HG03064 (cell line): ENCODE results near the gene ALS2.
"Not testable (repeated sequence)": the region's sequence is repeated elsewhere in the genome, so short reads cannot be mapped to it uniquely, and the experiment has no call there.

ENCODE experiments used
- ATAC-seq: cut with Tn5 transposase; IDR thresholded peaks from one replicate; pipeline ENCODE4 v1.9.1; 2021; ENCODE audit warnings: low read depth; ENCODE audit not compliant: unreplicated experiment

The ALS2 gene

GRCh38 chr2:201780674-201781493 is at the start of gene ALS2:
Gene ALS2 (minus strand): TSS chr2:201780933. CDS start chr2:201768885, 12,048 bp downstream.
- peak; percentile 96 for ATAC-seq

- no peak for ATAC-seq
Measured at GRCh38 chr2:201828220-201828619, 47.5 kb upstream of the ALS2 start.

DNA sequence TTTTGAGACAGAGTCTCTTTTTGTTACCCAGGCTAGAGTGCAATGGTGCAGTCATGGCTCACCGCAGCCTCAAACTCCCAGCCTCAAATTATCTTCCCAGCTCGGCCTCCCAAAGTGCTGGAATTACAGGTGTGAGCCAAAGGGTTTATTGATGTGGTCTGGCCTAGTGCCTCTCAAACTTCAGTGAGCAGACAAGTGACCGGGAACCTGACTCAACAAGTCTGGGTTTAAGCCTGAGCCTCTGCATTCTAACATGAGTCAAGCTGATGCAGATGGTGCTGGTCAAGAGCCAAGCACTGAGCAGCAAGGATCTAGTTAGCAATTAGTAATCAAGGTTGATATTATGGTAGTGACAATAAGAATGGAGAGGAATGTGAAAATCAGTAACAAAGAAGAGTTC is 46.9 kb upstream of the ALS2 start:
- no peak for ATAC-seq

GRCh38 chr2:201824212-201824611 is 43.5 kb upstream of the ALS2 start:
- ATAC-seq, result no peak

DNA sequence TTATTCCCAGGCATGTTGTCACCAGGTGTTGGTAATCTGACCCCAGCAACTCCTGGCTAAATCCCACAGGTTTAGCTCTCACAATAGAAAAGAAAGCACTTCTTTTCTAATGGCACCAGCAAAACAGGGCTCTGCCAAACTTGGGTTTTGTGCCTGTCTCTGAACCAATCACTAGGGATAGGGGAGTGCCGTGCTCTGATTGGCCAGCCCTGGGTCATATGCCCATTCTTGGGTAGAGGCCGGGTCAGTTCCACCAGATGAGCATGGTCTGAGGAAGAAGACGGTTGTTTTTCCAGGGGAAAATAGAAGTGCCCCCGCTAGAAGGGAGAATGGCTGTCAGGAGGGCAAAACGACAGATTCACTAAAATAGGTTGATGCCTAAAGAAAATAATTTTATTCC is 40.3 kb upstream of the ALS2 start:
- no peak for ATAC-seq

DNA sequence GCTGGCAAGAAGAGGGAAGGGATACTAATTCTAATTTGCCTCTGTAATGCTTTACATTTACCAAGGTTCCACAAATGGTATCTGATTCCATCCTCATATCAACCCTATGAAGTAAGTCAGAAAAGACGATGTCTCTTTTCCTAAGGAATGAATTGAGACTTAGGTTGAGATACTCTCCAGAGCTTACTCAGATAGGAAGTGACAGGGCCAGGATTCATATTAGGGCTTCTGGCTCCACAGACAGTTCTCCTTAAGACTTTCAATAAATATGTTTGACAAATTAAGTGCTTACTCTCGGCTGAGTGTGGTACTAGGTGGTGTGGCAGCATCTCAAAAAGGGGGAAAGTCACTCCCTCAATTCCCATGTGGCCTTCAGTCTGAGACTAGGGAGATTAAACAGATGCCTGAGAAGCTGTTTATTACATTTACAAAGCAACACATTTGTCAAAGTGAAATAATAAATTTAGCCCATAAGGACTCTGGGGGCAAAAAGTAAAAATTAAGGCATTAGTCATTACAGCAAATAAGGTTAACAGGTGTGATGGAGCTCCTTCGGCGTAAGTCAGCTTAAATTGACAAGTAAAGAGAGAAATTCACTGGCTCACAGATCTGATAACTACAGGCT is 39.8 kb upstream of the ALS2 start:
- ATAC-seq, result no peak

GRCh38 chr2:201816657-201817575 is 36.2 kb upstream of the ALS2 start:
- ATAC-seq, result no peak

GRCh38 chr2:201813996-201814760 is 33.4 kb upstream of the ALS2 start:
- ATAC-seq, result no peak

- ATAC-seq, result not testable (repeated sequence)
Measured at GRCh38 chr2:201810604-201811003, 29.9 kb upstream of the ALS2 start.

- ATAC-seq, result no peak
Measured at GRCh38 chr2:201809633-201810032, 28.9 kb upstream of the ALS2 start.

GRCh38 chr2:201808027-201808426 is 27.3 kb upstream of the ALS2 start:
- ATAC-seq, result no peak

DNA sequence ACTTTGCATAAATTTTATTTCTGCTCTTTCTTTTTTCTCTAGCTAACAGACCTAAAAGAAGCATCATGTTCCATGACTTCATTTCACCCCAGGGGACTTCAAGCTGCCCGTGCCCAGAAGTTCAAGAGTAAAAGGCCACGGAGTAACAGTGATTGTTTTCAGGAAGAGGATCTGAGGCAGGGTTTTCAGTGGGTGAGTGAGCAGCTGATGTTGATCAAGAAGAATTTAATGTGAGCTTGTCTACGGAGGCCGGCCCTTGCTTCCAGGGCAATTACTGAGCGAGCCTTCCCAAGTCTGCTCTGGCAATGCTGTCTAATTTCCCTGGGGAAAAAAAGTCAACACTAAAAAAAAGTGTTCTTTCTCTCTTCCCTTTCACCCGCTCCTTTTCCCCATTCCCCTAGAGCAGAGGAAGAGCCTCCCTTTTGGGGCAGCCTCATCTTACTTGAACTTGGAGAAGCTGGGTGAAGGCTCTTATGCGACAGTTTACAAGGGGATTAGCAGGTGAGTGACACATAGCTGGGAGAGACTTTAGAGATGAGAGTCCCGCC is 26.8 kb upstream of the ALS2 start:
- ATAC-seq, result no peak

DNA sequence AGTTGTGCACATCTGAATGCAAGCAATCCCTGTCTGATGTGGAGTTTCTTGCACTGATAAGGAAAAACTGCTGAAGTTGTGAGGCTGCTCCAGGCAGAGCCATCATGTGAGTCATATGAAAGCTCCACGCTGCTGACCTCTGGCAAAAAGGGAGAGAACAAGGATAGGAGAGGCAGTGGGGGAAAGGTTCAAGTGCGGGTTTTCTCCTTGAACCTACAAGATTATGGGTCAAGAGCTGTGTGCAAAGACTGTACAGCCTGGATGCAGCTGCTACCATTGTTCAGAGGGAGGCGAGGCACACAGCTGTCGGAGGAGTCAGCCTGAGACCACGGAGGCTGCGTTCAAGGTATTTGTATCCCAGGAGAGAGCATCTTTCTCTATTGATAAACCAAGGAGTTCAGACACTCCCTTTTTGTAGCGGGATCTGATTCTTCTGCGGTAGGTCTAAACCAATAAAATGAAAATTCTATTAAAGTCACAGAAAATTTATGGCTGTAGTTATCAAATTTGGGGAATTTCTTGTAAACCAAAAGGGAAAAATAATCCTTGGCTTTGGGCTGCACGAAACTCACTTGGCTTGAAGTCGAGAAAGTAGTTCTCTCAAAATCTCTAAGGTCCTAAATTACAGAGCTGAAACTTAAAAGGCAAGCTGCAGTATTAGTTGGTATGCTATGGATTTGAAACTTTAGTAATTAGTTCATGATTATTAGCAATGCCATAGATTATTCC is 25.9 kb upstream of the ALS2 start, which contains the start of gene CDK15:
TSS of gene CDK15 (plus strand) at position 96 of the 729 bp plus-strand sequence. CDS start at position 224, 128 bp downstream.
- ATAC-seq, result no peak

DNA sequence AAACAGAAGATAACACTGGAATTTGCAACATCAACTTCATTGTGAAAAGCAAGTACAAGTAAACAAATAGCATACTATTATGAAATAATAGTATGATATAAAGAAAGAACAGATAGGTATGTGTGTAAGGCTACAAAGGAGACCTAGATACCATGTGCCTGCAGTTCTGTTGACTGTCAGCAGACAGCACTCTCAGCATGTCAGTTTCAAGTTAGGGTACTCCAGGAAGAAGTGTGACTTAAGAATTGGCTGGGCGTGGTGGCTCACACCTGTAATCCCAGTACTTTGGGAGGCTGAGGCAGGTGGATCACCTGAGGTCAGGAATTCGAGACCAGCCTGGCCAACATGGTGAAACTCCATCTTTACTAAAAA is 18.2 kb upstream of the ALS2 start:
- not testable (repeated sequence) for ATAC-seq

DNA sequence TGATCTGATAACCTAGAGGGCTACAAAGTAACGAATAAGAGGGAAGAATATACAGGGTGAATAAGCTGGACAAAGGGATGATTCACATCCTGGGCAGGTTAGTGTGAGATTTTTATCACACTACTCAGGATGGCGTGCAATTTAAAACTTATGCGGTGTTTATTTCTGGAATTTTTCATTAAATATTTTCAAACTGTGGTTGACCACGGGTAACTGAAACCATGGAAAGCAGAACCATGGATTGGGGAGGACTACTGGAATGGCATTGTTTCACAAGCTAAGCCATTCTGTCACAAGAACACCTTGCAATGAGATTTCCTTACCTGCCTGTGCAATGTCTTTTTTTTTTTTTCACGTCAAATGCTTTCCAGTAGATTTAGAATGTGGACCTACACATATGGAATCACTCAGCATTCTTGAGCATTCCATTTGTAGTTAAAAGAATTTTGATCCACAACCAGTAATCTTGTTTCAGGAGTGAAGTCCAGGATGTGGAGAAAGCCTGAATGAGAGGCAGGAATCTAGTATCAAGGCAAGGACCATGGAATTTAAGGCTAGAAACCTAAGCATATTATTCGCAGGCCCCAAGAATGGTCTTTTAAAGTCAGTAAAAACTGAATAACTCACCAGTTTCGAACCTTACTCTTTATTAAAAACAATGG is 17.6 kb upstream of the ALS2 start:
- ATAC-seq, result no peak

DNA sequence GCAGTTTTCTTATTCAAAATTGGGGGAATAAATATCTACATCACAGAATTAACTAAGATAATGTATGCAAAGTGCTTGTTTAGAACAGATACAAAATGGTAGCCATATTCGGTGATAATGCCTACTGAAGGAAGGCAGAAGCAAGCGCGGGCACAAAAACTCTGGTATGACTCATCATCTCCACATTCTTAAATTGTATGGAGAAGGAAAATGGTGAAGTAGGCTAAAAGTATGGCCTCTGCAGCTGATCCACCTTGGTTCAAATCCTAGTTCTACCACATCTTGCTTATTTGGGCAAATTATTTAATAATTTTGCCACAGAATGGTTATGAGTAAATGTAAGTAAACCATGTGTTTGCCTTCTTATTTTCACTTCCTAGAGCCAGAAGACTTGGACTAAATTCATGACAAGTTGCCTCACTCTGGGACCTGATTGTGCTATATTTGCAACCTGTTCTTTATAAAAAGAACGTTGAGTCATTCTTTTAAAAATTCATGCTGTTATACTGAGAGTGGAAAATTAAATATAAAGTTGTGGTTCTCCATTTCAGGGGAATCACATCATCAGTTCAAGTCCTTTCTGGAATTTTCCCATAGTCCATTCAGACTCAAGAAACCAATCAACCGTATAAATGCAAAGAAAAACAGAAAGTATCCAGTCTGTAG is 16.6 kb upstream of the ALS2 start:
- ATAC-seq, result no peak

GRCh38 chr2:201796478-201796865 is 15.7 kb upstream of the ALS2 start:
- no peak for ATAC-seq
